Endothelial cell of umbilical vein (primary cell): Measurements from ENCODE around the gene OCRL.

Experiments
- FOS ChIP-seq: IDR thresholded peaks from 2 replicates; pipeline ENCODE4 v1.6.1; 2011; ENCODE audit warnings: mild to moderate bottlenecking, low read length, moderate library complexity, borderline replicate concordance; ENCODE audit not compliant: insufficient read depth
- MYC ChIP-seq: IDR thresholded peaks from one replicate; pipeline ENCODE4 v1.6.1; 2011; ENCODE audit warnings: mild to moderate bottlenecking, low read depth, low read length
- POLR2A ChIP-seq: IDR thresholded peaks from 2 replicates; pipeline ENCODE4 v1.6.1; 2012; ENCODE audit warnings: low read depth, mild to moderate bottlenecking, control low read depth, low read length
- POLR2AphosphoS5 ChIP-seq: IDR thresholded peaks from 2 replicates; pipeline ENCODE4 v1.6.1; 2012; ENCODE audit warnings: low read depth, mild to moderate bottlenecking, control low read depth, low read length, moderate library complexity; ENCODE audit not compliant: insufficient read depth
- TF ChIP-seq, protein P1 (sequence below), 2 donors: IDR thresholded peaks; 1 replicate in 1 of 2; 2 replicates in 1 of 2; pipeline ENCODE4 v1.5.1; 2011; ENCODE audit warnings: low read length in 2 of 2, mild to moderate bottlenecking in 2 of 2, moderate library complexity in 2 of 2, control low read depth in 1 of 2, inconsistent platforms in 1 of 2, low read depth in 1 of 2; ENCODE audit not compliant: insufficient read depth in 1 of 2; ENCODE audit errors: extremely low read depth in 1 of 2

GRCh38 chrX:129576539-129576938 is 36.5 kb downstream of the OCRL start:
- TF ChIP-seq, protein P1, sequence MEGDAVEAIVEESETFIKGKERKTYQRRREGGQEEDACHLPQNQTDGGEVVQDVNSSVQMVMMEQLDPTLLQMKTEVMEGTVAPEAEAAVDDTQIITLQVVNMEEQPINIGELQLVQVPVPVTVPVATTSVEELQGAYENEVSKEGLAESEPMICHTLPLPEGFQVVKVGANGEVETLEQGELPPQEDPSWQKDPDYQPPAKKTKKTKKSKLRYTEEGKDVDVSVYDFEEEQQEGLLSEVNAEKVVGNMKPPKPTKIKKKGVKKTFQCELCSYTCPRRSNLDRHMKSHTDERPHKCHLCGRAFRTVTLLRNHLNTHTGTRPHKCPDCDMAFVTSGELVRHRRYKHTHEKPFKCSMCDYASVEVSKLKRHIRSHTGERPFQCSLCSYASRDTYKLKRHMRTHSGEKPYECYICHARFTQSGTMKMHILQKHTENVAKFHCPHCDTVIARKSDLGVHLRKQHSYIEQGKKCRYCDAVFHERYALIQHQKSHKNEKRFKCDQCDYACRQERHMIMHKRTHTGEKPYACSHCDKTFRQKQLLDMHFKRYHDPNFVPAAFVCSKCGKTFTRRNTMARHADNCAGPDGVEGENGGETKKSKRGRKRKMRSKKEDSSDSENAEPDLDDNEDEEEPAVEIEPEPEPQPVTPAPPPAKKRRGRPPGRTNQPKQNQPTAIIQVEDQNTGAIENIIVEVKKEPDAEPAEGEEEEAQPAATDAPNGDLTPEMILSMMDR (IDR thresholded peaks at IDR 0.05; ENCODE audit: extremely low read depth in 1 of 2, insufficient read depth in 1 of 2, low read depth in 1 of 2, low read length in 2 of 2), result no peak
- TF ChIP-seq POLR2A (no peak), FOS (no peak), POLR2AphosphoS5 (no peak), MYC (no peak)
